K562 (cell line): ENCODE measurements around the gene PIERCE2. TPM values are rescaled to one million over a fixed set of nuclear protein-coding genes. Genes with fewer than 3 reads are reported as not detected.
A peak's percentile ranks its signal among the peaks of the same experiment; 100 is the strongest.

ENCODE experiments used
- ATF7 ChIP-seq: fragments of 450-650 bp; IDR thresholded peaks from 2 replicates; pipeline ENCODE4 v1.7.1; 2014; ENCODE audit warnings: mild to moderate bottlenecking, moderate library complexity
- CBX2 ChIP-seq: fragments of 200-600 bp; sonication (generic); IDR thresholded peaks from one replicate; pipeline ENCODE4 v1.6.1; 2012; ENCODE audit warnings: mild to moderate bottlenecking, low read length, inconsistent platforms; ENCODE audit not compliant: insufficient read depth, poor library complexity, severe bottlenecking
- GABPB2 ChIP-seq: fragments of 250-450 bp; sonication (Bioruptor Pico); conservative IDR thresholded peaks from 2 replicates; pipeline ENCODE4 v1.5.1; 2021; ENCODE audit warnings: mild to moderate bottlenecking
- HCFC1 ChIP-seq: IDR thresholded peaks from 2 replicates; pipeline ENCODE4 v1.6.1; 2012; ENCODE audit warnings: low read depth, low read length, improper control_type of control experiment
- KAT2B ChIP-seq: IDR thresholded peaks from one replicate; pipeline ENCODE4 v1.6.1; 2012; ENCODE audit warnings: low read depth, mild to moderate bottlenecking, control low read depth, inconsistent platforms, low read length, moderate library complexity
- KDM4B ChIP-seq, 2 experiments: fragments of 450-650 bp in 1 of 2; sonication (generic) in 1 of 2; IDR thresholded peaks; 2 replicates each; pipeline ENCODE4 v1.6.1; 2016 to 2017; ENCODE audit warnings: borderline replicate concordance in 2 of 2, antibody characterized with exemption in 1 of 2, low read depth in 1 of 2, mild to moderate bottlenecking in 1 of 2
- MYC ChIP-seq, 2 experiments: fragments of 250-450 bp in 1 of 2; sonication (Bioruptor Pico) in 1 of 2; IDR thresholded peaks; 2 replicates each; pipeline versions ENCODE4 v1.5.1 to v1.6.1; 2012 to 2021; ENCODE audit warnings: low read depth in 2 of 2, borderline replicate concordance in 1 of 2, improper control_type of control experiment in 1 of 2, low read length in 1 of 2, mild to moderate bottlenecking in 1 of 2, moderate library complexity in 1 of 2
- NCOA1 ChIP-seq: fragments of 450-650 bp; IDR thresholded peaks from 2 replicates; pipeline ENCODE4 v1.6.1; 2016; ENCODE audit warnings: low read depth
- NCOA2 ChIP-seq, 2 experiments: fragments of 450-650 bp; IDR thresholded peaks; 2 replicates each; pipeline ENCODE4 v1.6.1; 2018; ENCODE audit warnings: mild to moderate bottlenecking in 2 of 2, moderate library complexity in 1 of 2; ENCODE audit not compliant: partially characterized antibody in 2 of 2
- PHB ChIP-seq: fragments of 250-450 bp; sonication (Bioruptor Pico); IDR thresholded peaks from 2 replicates; pipeline ENCODE4 v1.5.0; 2021
- PYGO2 ChIP-seq: fragments of 450-650 bp; IDR thresholded peaks from 2 replicates; pipeline ENCODE4 v1.6.1; 2016; ENCODE audit warnings: mild to moderate bottlenecking, missing genetic modification characterization, moderate library complexity, missing compliant biosample characterization
- RERE ChIP-seq: sonication (generic); formaldehyde crosslinking; IDR thresholded peaks from 2 replicates; pipeline ENCODE4 v1.8.0; 2023; ENCODE audit warnings: missing genetic modification reagents, mild to moderate bottlenecking, borderline replicate concordance
- SAFB ChIP-seq: fragments of 200-400 bp; formaldehyde crosslinking; IDR thresholded peaks from 2 replicates; pipeline ENCODE4 v1.6.1; 2017; ENCODE audit warnings: low read depth, low read length, borderline replicate concordance
- VEZF1 ChIP-seq: fragments of 200-800 bp; sonication (Bioruptor generic); IDR thresholded peaks from 2 replicates; pipeline ENCODE4 v1.6.1; 2017; ENCODE audit warnings: missing genetic modification characterization, missing compliant biosample characterization
- ZNF140 ChIP-seq: fragments of 250-450 bp; sonication (Bioruptor Pico); IDR thresholded peaks from 2 replicates; pipeline ENCODE4 v1.8.0; 2021; ENCODE audit warnings: moderate library complexity, mild to moderate bottlenecking, inconsistent platforms
- ZNF449 ChIP-seq: fragments of 250-450 bp; sonication (Bioruptor Pico); IDR thresholded peaks from 2 replicates; pipeline ENCODE4 v1.8.0; 2022; ENCODE audit warnings: moderate library complexity, mild to moderate bottlenecking, inconsistent platforms
- polyA plus RNA-seq, 8 experiments: library from polyadenylated mRNA; depleted of rRNA in 4 of 8; stranded (reverse) in 5 of 8; unstranded in 3 of 8; fragments of >200 nt; fragmentation: Nextera tagmentation in 2 of 8; fragmentation: Illumina TruSeq in 1 of 8; extraction: Ambion mirVana in 2 of 8; extraction: Trizol in 1 of 8; gene quantifications; 2 replicates each; pipeline versions ENCODE4 v1.2.1 to v1.2.3, GENCODE V29; 2011 to 2014; ENCODE audit warnings: inconsistent platforms in 1 of 8, missing spikeins in 1 of 8
- total RNA-seq, 7 experiments: library from RNA; depleted of rRNA in 6 of 7; stranded (reverse); fragments of >200 nt in 6 of 7; fragmentation: Illumina TruSeq in 2 of 7; extraction: Trizol in 2 of 7; gene quantifications; 2 replicates each; pipeline versions ENCODE4 v1.2.1 to v1.2.3, GENCODE V29; 2011 to 2021; ENCODE audit warnings: low replicate concordance in 1 of 7

Gene PIERCE2
- total and polyA plus RNA-seq, 9 of the 15 experiments (the other 6 are each of a cell fraction or from before 2014, with no cell fraction given), result 2.9 to 4.8 (median 4.0) TPM

GRCh38 chr15:55408012-55408928 lies at the start of gene PIERCE2, which contains the start of gene CCPG1 (continued):
- TF ChIP-seq SAFB (no peak), KAT2B (no peak), CBX2 (no peak), ZNF449 (CRISPR knock-in tag) (no peak), HCFC1 (peak; percentile 95), ZNF140 (CRISPR knock-in tag) (no peak), NCOA2 (IDR thresholded peaks at IDR 0.05; ENCODE audit: partially characterized antibody in 2 of 2) (no peak), PHB (CRISPR knock-in tag) (0 out of 2 replicates have a peak, but pooled peaks have one; percentile 18), NCOA1 (no peak), RERE (CRISPR knock-in tag) (no peak), KDM4B (IDR thresholded peaks at IDR 0.05; ENCODE audit: borderline replicate concordance in 2 of 2, low read depth in 1 of 2) (peak in 1 of 2 experiments; percentile 36; a peak in 1 of 4 replicates), VEZF1 (CRISPR knock-in tag) (peak; percentile 44), MYC (IDR thresholded peaks at IDR 0.05; ENCODE audit: low read depth, low read length) (peak; percentile 62; the same call in 1 of the 2 replicates), MYC (CRISPR knock-in tag; IDR thresholded peaks at IDR 0.05; ENCODE audit: borderline replicate concordance, low read depth) (peak; percentile 51; the same call in 1 of the 2 replicates), ATF7 (peak; percentile 93), PYGO2 (tag) (no peak), GABPB2 (CRISPR knock-in tag) (no peak)
